Skeletal muscle tissue (tissue), 4 donors: ENCODE measurements around the gene MYLK3. TPM values are rescaled to one million over a fixed set of nuclear protein-coding genes. Genes with fewer than 3 reads are reported as not detected.

Experiments
- H3K27ac ChIP-seq: one replicate; pipeline ENCODE4 v1.7.0; 2013; ENCODE audit warnings: mild to moderate bottlenecking, low read depth, low read length, inconsistent platforms
- H3K27me3 ChIP-seq, 3 donors: one replicate each; pipeline ENCODE4 v1.7.0; 2013; ENCODE audit warnings: low read length in 3 of 3; ENCODE audit not compliant: control insufficient read depth in 3 of 3, insufficient read depth in 3 of 3
- H3K36me3 ChIP-seq, 3 donors: one replicate each; pipeline ENCODE4 v1.7.0; 2013; ENCODE audit warnings: low read length in 3 of 3; ENCODE audit not compliant: control insufficient read depth in 3 of 3, insufficient read depth in 3 of 3
- H3K4me1 ChIP-seq, 3 donors: one replicate each; pipeline ENCODE4 v1.7.0; 2013; ENCODE audit warnings: low read length in 3 of 3, mild to moderate bottlenecking in 3 of 3; ENCODE audit not compliant: control insufficient read depth in 3 of 3, insufficient read depth in 3 of 3
- H3K4me3 ChIP-seq, 3 donors: one replicate each; pipeline ENCODE4 v1.7.0; 2013; ENCODE audit warnings: low read length in 3 of 3
- H3K9ac ChIP-seq, 3 donors: one replicate each; pipeline ENCODE4 v1.7.0; 2013; ENCODE audit warnings: low read length in 3 of 3, mild to moderate bottlenecking in 3 of 3, moderate library complexity in 2 of 3, low read depth in 1 of 3
- H3K9me3 ChIP-seq, 3 donors: one replicate each; pipeline ENCODE4 v1.7.0; 2013; ENCODE audit warnings: low read length in 3 of 3; ENCODE audit not compliant: control insufficient read depth in 3 of 3
- total RNA-seq: library from RNA; depleted of rRNA; stranded (reverse); fragments of >200 nt; gene quantifications from one replicate; pipeline ENCODE4 v1.2.3, GENCODE V29; 2014
- donor health status: Osteomylitis.

MYLK3 gene
- total RNA-seq, 1 donor from 2014 or later = 13.6 TPM

GRCh38 chr16:46729326-46729995, 18.7 kb downstream of the MYLK3 start:
- H3K9me3 ChIP-seq = peaks cover 0 to 2% (median 0%) of the 10 kb centered on the region in 3 donors
- peak overlapping the region in 1 of 3 donors; percentile 40 for H3K9ac ChIP-seq
- peaks cover 0 to 29% (median 20%) of the 10 kb centered on the region in 3 donors for H3K36me3 ChIP-seq
- no peak overlapping the region for H3K4me3 ChIP-seq
- no peak overlapping the region for H3K27ac ChIP-seq
- H3K4me1 ChIP-seq = peaks cover 0 to 11% (median 6%) of the 10 kb centered on the region in 3 donors
- no peaks in the 10 kb centered on the region for H3K27me3 ChIP-seq

GRCh38 chr16:46728806-46729205, 19.3 kb downstream of the MYLK3 start:
- Histone ChIP-seq H3K9me3 (peaks cover 0 to 2% (median 0%) of the 10 kb centered on the region in 3 donors), H3K27ac (no peak overlapping the region), H3K36me3 (peaks cover 0 to 29% (median 20%) of the 10 kb centered on the region in 3 donors), H3K4me1 (peaks cover 0 to 11% (median 6%) of the 10 kb centered on the region in 3 donors), H3K4me3 (no peak overlapping the region), H3K27me3 (no peaks in the 10 kb centered on the region), H3K9ac (no peak overlapping the region)

GRCh38 chr16:46727630-46728029, 20.5 kb downstream of the MYLK3 start:
- Histone ChIP-seq H3K9ac (no peak overlapping the region), H3K36me3 (peaks cover 0 to 29% (median 18%) of the 10 kb centered on the region in 3 donors), H3K4me1 (peaks cover 0 to 11% (median 6%) of the 10 kb centered on the region in 3 donors), H3K9me3 (peaks cover 0 to 2% (median 0%) of the 10 kb centered on the region in 3 donors), H3K27ac (no peak overlapping the region), H3K27me3 (no peaks in the 10 kb centered on the region), H3K4me3 (no peak overlapping the region)

- H3K36me3 ChIP-seq = peaks cover 0 to 29% (median 16%) of the 10 kb centered on the region in 3 donors
- H3K4me1 ChIP-seq = peaks cover 0 to 11% (median 6%) of the 10 kb centered on the region in 3 donors
- H3K27me3 ChIP-seq = no peaks in the 10 kb centered on the region
- no peak overlapping the region for H3K9ac ChIP-seq
- H3K27ac ChIP-seq = no peak overlapping the region
- H3K4me3 ChIP-seq = no peak overlapping the region
- H3K9me3 ChIP-seq = peaks cover 0 to 2% (median 0%) of the 10 kb centered on the region in 3 donors
Measured at GRCh38 chr16:46727184-46727583, 21.0 kb downstream of the MYLK3 start.

GRCh38 chr16:46721885-46722284, 26.3 kb downstream of the MYLK3 start:
- Histone ChIP-seq H3K36me3 (peaks cover 0 to 9% (median 8%) of the 10 kb centered on the region in 3 donors), H3K27ac (no peak overlapping the region), H3K9ac (no peak overlapping the region), H3K4me1 (peaks cover 2 to 16% (median 8%) of the 10 kb centered on the region in 3 donors), H3K27me3 (no peaks in the 10 kb centered on the region), H3K9me3 (peaks cover 0 to 2% (median 0%) of the 10 kb centered on the region in 3 donors), H3K4me3 (no peak overlapping the region)

- peaks cover 0 to 2% (median 0%) of the 10 kb centered on the region in 3 donors for H3K9me3 ChIP-seq
- H3K27ac ChIP-seq = no peak overlapping the region
- no peak overlapping the region for H3K9ac ChIP-seq
- H3K4me3 ChIP-seq = no peak overlapping the region
- H3K36me3 ChIP-seq = peaks cover 0 to 9% (median 7%) of the 10 kb centered on the region in 3 donors
- no peaks in the 10 kb centered on the region for H3K27me3 ChIP-seq
- peaks cover 8 to 19% (median 18%) of the 10 kb centered on the region in 3 donors for H3K4me1 ChIP-seq
Measured at GRCh38 chr16:46720619-46721018, 27.5 kb downstream of the MYLK3 start.

- Histone ChIP-seq H3K27me3 (no peaks in the 10 kb centered on the region), H3K4me3 (no peak overlapping the region), H3K36me3 (peaks cover 0 to 9% (median 7%) of the 10 kb centered on the region in 3 donors), H3K9ac (no peak overlapping the region), H3K4me1 (peaks cover 14 to 28% (median 28%) of the 10 kb centered on the region in 3 donors), H3K27ac (no peak overlapping the region), H3K9me3 (no peaks in the 10 kb centered on the region)
Measured at GRCh38 chr16:46719528-46719927, 28.6 kb downstream of the MYLK3 start.

GRCh38 chr16:46718214-46718613, 29.9 kb downstream of the MYLK3 start:
- H3K27ac ChIP-seq = no peak overlapping the region
- H3K4me3 ChIP-seq = no peak overlapping the region
- peaks cover 15 to 38% (median 35%) of the 10 kb centered on the region in 3 donors for H3K4me1 ChIP-seq
- peaks cover 0 to 9% (median 7%) of the 10 kb centered on the region in 3 donors for H3K36me3 ChIP-seq
- H3K9ac ChIP-seq = no peak overlapping the region
- no peaks in the 10 kb centered on the region for H3K9me3 ChIP-seq
- H3K27me3 ChIP-seq = no peaks in the 10 kb centered on the region

GRCh38 chr16:46717692-46718091, 30.5 kb downstream of the MYLK3 start:
- Histone ChIP-seq H3K27ac (no peak overlapping the region), H3K4me1 (peaks cover 15 to 39% (median 35%) of the 10 kb centered on the region in 3 donors), H3K9ac (no peak overlapping the region), H3K4me3 (no peak overlapping the region), H3K36me3 (peaks cover 0 to 9% (median 8%) of the 10 kb centered on the region in 3 donors), H3K27me3 (no peaks in the 10 kb centered on the region), H3K9me3 (no peaks in the 10 kb centered on the region)

GRCh38 chr16:46715769-46716305, 32.3 kb downstream of the MYLK3 start:
- Histone ChIP-seq H3K27me3 (no peaks in the 10 kb centered on the region), H3K9me3 (no peaks in the 10 kb centered on the region), H3K4me1 (peaks cover 15 to 54% (median 43%) of the 10 kb centered on the region in 3 donors), H3K36me3 (peaks cover 0 to 9% (median 4%) of the 10 kb centered on the region in 3 donors), H3K27ac (peak overlapping the region; percentile 56), H3K9ac (peak overlapping the region in 1 of 3 donors; percentile 40), H3K4me3 (peak overlapping the region in 1 of 3 donors; percentile 14)
